HG02943 (cell line): ENCODE data around the gene FUT1.
A peak's percentile ranks its signal among the peaks of the same experiment; 100 is the strongest.
"Not testable (repeated sequence)": the region's sequence is repeated elsewhere in the genome, so short reads cannot be mapped to it uniquely, and the experiment has no call there.

Experiments
- ATAC-seq: cut with Tn5 transposase; IDR thresholded peaks from one replicate; pipeline ENCODE4 v1.9.1; 2021; ENCODE audit warnings: mild to moderate bottlenecking, low read depth, moderate library complexity; ENCODE audit not compliant: unreplicated experiment

FUT1 gene

DNA sequence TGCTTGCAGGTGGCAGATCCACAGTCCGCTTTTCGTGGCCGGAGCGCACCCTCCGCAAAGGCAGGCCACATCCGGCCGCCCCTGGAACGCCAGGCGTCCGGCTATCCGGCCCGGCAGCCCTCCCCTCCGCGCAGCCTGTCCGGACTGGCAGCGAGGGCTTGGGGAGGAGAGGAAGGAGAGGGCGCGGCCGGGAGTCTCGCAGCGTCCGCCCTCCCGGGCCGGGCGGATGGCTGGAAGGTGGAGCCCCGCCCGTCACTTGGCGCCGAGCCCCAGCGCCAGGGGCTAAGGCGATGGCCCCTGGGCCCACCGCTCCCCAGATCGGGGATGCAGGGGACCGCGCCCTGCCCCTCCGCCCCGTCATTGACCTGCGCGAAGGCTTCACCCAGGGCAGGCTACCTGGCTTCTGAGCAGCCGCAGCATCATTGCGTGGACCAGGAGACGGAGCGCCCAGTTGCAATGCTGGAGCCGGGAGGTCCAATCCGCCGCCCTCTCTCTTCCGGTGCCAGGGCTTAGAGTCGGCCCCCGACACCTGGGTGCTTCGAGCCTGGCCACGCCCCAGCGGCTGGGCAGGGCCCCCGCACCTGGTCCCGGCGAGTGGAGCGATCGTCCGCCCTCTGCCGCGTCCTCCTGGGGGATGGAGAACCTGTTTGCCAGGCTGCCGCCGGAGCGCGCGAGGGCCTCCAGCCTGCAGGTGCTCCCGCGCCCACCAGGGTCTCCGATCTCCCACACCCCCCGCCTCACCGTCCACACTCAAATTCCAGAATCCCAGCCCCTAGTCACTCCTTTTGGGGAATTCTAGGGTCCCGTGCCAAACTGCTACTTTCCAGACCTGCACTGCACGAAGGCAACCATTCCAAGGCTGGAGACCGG is at the start of gene FUT1:
Gene FUT1 (minus strand): TSS at position 146 of the 870 bp plus-strand sequence. CDS start 1,360 bp downstream, outside the sequence.
- no peak for ATAC-seq

DNA sequence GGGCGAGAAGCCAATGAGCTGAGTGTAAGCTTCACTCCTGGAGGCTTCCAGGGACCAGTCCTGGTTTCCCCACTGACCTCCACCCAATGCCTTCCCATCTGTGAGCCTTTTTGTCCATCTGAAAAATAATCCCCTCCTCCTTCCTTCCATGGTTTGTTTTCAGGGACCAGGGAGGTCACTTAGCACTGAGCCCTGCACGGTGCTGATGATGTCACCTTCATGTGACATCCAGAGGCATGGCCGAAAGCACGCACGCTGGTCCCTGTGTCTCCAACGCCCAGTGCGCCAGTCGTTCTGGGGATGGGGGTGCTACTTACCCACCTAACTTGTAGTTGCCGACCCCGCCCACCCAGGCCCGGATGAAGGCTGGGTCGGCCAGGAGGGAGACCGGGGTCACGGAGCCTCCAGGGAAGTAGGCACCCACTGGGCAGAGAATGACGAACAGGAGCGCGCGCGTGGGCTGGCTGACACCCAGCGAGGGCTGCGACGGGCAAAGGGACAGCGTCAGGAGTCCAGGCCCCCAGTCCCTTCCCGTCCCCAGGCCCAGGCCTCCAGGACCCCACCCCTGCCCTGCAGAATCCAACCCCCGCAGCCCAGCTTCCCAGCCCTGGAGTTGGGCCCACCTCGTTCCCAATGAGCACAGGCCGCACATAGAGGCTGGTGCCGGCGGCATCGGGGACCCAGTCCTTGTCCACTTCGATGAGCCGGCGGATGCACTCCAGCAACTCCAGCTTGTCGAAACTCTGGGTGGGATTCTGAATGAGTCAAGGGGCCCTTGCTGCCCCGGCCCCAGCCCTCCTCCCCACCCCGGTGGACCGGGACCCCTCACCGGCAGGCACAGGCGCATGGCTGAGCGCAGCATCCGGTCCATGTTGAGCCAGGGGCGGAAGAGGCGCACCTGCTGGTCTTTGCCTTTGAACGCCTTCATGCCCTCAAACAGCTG is 47.2 kb upstream of the FUT1 start:
- ATAC-seq = no peak

DNA sequence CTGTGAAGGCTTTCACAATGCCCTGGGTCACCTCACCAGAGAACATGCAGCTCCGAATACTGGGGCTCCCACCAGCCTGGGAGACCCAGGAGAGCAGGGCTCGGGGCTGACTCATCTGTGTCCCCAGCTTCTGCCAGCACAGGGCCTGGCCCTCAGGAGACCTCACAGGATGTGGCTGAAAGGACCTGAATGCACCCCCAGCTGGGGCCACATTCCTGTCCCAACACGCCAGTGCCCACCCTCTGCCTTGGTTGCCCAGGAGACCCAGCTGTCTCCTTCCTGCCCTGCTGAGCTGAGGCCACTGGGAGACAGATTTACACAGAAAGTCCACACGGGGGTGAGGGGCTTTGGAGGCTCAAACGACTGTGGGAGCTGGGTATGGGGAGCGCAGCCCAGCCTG is 46.5 kb upstream of the FUT1 start:
- no peak for ATAC-seq

DNA sequence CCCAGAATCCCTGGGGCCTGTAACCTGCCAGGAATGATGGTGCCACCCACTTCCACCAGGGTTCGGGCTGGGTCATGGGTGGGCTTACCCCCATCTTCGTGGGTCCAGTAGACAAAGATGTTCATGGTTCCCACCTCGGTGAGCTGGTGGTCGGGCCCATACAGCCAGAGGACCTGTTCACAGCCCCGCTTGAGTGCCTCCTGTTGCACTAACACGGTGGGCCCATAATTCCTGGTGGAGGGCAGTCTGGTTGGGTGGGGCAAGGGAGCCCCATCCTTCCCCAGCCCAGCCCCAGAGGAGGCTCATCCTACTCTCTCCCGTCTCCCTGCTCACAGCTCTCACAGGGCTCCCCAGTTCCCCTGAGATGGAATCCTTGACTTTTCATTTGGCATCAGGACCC is 44.7 kb upstream of the FUT1 start:
- ATAC-seq = no peak

DNA sequence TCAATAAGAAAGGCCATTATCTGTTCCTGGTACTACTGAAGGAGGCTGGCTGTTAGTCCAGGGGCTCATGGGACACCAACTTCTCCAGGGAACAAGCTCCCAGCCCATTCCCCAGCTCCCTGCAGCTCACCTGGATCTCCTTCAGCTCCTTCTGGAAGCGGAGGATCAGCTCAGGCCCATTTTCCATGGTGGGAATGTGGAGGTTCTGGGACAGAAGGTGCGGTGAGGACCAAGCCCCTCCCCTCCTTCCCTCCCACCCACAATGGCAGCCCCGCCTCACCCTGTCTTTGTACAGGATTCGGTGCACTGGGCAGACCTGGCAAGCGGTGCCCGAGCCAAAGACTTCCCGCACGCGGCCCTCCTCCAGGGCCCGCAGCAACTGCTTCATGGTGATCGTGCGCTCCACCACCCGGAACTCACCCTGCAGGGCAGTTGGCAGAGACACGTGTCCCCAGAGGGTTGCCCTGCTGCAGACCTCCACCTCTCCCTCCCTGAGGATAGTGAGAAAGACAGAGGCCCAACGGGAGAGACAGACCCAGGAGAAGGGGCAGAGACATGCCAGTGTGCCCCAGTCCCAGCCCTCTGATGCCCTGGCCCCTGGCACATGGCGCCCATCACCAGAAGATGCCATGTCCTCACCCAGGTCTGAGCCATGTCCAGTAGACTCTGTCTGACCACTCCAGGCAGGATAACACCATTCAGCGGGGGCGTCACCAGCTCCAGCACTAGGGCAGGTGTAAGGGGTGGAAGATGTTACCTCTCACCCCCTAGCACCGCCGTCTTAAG is 44.0 kb upstream of the FUT1 start:
- ATAC-seq = no peak

DNA sequence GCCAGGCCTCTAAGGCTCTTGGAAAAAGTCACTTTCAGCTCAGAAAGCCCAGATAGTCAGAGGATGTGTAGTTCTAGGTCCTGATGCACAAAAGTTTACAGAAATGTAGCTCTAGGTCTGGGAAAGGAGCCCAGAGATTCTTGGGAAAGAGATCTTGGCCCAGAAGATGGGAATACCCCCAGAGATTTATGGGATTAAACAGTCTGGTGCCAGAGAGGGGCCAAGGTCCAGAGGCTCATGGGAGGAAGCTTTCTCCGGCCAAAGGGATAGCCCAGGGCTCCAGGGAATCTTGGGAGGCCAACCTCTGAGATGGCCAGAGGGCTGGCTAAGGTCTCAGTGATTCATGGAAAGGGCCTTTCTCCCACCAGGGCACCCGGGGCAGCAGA is 43.2 kb upstream of the FUT1 start:
- no peak for ATAC-seq

DNA sequence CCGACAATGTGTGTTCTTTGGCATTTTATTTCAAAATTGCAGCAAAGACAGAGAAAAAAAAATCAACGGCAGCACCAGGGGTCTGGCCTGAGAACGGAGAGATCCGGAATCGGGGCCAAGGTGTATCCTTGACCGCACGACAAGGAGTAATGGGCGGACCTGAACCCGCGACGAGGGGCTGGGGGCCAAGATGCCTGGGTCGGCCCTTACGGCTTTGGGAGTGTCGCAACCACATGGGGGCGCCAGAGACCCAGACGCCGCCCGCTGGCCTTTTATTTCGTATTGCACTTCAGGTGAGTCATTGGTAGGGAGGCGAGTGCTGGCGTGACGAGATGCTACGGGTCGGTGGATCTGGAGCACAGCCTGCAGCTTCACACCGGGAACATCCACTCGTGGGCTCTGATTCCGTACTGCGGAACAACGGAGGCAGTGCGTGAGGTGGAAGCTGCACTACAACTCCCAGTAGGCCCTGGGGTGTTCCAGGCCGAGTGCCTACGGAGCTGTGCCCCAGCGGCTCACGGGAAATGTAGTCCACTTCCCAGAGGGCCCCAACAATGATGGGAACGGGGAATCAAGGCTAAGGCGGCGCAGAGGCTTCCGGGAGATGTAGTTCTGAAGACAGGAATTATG is 42.7 kb upstream of the FUT1 start:
- ATAC-seq = peak; percentile 77

DNA sequence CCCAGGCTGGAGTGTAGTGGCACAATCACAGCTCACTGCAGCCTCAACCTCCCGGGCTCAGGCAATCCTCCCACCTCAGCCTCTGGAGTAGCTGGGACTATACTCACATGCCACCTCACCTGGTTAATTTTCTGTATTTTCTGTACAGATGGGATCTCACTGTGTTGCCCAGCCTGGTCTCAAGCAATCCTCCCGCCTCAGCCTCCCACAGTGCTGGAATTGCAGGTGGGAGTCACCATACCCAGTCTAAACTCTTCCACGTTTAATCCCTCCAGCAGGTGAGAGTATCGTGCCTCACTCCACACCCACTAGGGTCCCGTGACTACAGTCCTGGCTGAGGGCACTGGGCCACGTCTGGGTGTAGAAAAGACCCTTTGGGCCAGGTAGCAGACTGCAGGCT is 41.9 kb upstream of the FUT1 start:
- ATAC-seq = no peak

DNA sequence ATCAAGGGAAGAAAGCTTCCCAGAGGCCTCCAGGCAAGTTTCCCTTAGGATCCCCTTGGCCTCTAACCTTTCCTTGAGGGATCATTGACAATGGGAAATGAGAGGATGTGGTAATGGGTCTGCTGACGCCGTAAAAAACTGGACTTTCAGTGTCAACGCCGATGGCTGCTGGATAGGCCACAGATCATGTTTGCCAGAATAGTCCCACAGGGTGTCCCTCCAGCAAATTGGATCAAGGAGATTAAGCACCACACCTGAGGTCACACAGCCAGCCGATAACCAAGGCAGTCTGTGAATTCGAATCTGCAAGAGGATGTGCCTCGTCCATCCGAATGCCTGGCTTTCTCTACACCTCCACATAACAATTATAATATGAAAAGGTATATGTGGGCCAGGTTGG is 40.8 kb upstream of the FUT1 start:
- no peak for ATAC-seq

DNA sequence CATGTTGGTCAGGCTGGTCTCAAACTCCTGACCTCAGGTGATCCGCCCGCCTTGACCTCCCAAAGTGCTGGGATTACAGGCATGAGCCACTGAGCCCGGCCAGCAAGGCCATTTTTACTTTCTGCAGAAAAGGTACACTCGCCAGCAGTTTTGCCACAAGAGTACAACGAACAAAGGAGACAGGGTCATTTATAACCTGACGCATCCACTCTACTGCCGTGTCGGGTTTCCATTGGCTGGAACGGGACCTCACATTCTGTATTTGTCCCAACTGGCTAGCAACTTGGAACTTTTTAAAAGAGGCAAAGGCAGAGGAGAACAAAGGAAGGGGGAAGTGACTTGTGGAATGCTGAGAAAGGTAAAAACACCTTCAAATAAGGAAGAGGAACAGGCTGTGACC is 34.9 kb upstream of the FUT1 start:
- ATAC-seq = not testable (repeated sequence)

DNA sequence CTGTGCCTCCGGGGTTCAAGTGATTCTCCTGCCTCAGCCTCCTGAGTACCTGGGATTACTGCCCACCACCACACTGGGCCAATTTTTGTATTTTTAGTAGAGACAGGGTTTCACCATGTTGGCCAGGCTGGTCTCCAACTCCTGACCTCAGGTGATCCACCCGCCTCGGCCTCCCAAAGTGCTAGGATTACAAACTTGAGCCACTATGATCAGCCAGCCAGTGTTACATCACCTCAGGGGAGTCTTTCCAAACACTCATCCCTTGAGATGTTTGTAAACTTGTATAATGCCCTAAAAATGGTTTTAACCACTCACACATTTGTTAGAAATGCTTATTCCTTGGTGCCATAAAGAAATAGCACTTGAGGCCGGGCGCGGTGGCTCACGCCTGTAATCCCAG is 34.0 kb upstream of the FUT1 start:
- not testable (repeated sequence) for ATAC-seq

DNA sequence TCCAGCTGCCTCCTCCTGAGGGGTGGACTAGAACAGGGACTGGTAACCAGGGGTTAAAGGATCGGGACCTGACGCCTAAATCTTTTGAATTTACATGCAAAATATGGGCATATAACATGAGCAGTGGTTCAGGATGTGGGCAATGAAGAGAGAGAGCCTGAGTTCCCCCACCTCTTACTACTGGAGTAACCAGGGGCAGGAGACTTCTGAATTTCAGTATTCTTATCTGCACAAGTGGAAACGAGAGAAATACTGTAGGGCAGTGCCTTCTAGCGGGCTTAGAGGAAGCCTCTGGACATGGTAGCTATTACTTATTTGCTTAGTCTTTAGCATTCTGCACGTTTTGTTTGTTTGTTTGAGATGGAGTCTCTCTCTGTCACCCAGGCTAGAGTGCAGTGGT is 32.1 kb upstream of the FUT1 start:
- ATAC-seq = no peak

DNA sequence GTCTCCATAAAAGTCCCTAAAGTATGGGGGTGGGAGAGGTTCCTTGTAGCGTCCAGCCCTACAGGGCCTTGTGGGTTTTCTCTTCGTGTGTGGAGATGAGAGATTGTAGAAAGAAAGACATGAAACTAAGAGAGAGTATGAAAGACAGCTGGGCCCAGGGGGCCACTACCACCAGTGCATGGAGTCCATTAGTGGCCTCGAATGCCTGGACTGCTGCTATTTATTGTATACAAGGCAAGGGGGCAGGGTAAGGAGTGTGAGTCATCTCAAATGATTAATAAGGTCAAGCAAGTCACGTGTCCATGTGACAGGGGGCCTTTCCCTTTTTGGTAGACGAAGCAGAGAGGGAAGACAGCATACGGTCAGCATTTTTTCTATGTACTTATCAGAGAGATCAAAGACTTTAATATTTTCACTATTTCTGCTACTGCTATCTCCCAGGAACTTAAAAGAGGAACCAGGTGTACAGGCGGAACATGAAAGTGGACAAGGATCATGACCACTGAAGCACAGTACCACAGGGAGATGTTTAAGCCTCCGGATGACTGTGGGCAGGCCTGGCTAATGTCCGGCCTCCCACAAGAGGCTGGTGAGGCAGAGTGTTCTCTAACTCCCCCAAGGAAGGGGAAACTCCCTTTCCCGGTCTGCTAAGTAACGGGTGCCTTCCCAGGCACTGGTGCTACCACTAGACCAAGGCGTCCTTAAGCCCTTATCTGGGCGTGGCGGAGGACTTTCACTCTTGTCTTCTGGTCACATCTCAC is 28.4 kb upstream of the FUT1 start:
- no peak for ATAC-seq

DNA sequence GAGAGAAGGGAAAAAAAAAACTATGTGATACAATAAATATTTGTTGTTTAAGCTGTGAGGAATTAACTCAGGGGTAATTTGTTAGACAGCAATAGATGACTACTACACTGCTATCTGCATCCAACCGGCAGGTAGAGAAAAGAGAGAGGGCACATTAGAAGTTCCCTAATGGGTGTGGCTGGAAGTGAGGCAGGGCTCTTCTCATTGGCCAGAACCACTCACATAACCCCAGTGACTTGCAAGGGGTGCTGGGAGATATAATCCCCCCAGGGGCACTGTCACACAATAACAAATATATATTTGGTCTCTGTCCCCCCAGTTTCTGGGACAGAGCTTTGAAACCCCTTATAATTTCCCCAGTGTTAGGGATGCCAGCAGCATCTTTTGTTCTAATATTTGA is 27.2 kb upstream of the FUT1 start:
- no peak for ATAC-seq

DNA sequence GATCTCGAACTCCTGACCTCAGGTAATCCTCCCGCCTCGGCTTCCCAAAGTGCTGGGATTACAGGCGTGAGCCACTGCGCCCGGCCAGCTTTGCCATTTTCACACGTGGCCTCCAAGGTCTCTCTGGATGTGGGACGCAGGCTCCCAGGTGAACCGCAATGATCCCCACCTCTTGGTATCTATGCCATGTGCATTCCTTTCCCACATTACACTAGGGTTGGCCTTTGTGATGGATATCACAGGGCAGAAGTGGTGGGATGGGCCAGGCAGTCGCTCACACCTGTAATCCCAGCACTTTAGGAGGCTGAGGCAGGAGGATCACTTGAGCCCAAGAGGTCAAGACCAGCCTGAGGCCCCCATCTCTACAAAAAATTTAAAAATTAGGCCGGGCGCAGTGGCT is 25.3 kb upstream of the FUT1 start:
- no peak for ATAC-seq

DNA sequence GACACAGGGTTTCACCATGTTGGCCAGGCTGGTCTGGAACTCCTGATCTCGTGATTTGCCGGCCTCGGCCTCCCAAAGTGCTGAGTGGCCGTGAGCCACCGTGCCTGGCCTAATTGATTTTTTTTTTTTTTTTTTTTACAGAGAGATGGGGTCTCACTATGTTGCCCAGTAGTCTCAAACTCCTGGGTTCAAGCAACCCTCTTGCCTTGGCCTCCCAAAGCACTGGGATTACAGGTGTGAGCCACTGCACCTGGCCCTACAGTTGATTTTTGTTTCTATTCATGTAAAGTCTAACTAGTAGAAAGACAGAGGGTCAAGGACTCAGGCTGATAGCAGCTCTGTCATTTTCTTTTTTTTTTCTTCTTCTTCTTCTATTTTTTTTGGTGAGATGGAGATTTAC is 24.7 kb upstream of the FUT1 start:
- no peak for ATAC-seq

DNA sequence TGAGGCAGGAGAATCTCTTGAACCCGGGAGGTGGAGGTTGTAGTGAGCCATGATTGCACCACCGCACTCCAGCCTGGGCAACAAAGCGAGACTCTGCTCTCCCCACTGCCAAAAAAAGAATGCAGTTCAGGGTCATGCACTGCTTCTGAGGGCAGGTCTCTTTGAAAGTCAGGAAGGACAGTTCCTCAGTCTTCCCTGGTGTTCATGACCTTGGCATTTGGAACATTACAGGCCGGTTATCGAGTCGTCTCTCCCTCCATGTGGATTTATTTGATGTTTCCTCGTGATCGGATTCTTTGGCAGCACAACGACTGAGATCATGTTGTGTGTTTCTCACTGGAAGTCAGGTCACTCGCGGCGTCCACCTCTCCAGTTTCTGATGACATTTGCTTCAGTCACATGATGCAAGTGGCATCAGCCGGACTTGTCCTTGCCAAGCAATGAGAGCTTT is 20.1 kb upstream of the FUT1 start:
- no peak for ATAC-seq

DNA sequence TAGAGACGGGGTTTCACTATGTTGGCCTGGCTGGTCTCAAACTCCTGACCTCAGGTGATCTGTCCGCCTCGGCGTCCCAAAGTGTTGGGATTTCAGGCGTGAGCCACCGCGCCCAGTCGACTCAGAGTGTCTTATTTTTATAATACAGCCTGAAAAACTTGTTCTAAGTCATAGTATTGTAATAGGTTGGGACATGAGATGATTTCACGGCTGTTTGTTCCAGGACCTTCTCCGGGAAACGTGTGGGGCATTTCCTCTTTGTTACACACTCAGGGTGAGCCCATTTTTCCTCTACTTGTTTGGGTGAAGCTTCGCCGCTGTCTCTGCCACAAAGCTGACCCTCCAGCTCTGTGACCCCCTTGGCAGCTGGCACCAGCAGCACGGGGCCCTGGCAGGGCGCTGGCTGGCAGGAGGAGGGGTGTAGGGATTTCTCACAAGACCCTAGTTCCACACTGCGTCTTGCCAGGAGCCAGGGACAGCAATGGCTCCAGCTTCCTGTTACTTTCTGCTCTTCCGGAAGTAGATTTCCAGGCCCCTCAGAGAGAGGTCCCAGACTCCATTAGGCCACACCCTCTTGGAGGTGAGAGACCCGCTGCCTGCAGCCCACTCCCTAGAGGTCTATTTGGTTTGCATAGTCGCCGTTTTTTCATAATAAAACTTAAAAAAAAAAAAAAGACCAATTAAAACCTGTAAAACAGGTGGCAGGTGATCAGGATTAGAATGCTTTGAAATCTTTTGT is 18.5 kb upstream of the FUT1 start:
- no peak for ATAC-seq

DNA sequence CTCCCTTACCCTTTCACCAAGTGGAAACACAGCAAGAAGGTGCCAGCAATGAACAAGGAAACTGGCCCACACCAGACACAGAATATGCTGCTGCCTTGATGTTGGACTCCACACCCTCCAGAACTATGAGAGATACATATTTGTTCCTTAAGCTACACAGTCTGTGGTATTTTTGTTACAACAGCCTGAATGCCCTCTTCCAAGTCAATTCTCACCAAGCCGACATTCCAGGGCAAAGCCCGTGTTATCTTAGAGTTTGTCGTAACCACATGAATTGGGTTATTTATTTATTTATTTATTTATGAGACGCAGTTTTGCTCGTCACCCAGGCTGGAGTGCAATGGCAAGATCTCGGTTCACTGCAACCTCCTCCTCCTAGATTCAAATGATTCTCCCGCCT is 17.8 kb upstream of the FUT1 start:
- ATAC-seq = no peak
